Keratinocyte (primary cell): ENCODE results near the gene BNIP2.

Experiments used
- CTCF ChIP-seq, 3 experiments: IDR thresholded peaks in 1 of 3; conservative IDR thresholded peaks in 1 of 3; optimal IDR thresholded peaks in 1 of 3; 2 replicates in 2 of 3; 3 replicates in 1 of 3; pipeline versions ENCODE3 to v1.5.1; 2011; ENCODE audit warnings: low read length in 3 of 3, mild to moderate bottlenecking in 3 of 3, moderate library complexity in 2 of 3, control low read depth in 1 of 3, inconsistent platforms in 1 of 3; ENCODE audit not compliant: insufficient read depth in 2 of 3; ENCODE audit errors: extremely low read depth in 1 of 3
- EZH2 ChIP-seq: IDR thresholded peaks from one replicate; pipeline ENCODE4 v1.6.1; 2012; ENCODE audit warnings: inconsistent platforms, mild to moderate bottlenecking, low read length, moderate library complexity

GRCh38 chr15:59642351-59642750 is 46.8 kb downstream of the BNIP2 start:
- TF ChIP-seq CTCF (optimal IDR thresholded peaks at IDR 0.05 in 1 of 3, IDR thresholded peaks at IDR 0.05 in 1 of 3, conservative IDR thresholded peaks at IDR 0.05 in 1 of 3; ENCODE audit: extremely low read depth in 1 of 3, insufficient read depth in 2 of 3, low read length in 3 of 3) (no peak), EZH2 (no peak)
